Colonic mucosa (tissue), 4 donors: ENCODE data around the gene MED10. TPM values are rescaled to one million over a fixed set of nuclear protein-coding genes. Genes with fewer than 3 reads are reported as not detected.
A peak's percentile ranks its signal among the peaks of the same experiment; 100 is the strongest.

ENCODE experiments used
- DNase-seq: peaks from one replicate; pipeline ENCODE4 v3.0.0-alpha.2; 2020
- H3K27ac ChIP-seq: fragments of 200-600 bp; one replicate; pipeline ENCODE4 v1.8.0; 2021
- H3K27me3 ChIP-seq: fragments of 200-600 bp; one replicate; pipeline ENCODE4 v1.8.0; 2021
- H3K36me3 ChIP-seq: fragments of 200-600 bp; one replicate; pipeline ENCODE4 v1.8.0; 2021
- H3K4me1 ChIP-seq: fragments of 200-600 bp; one replicate; pipeline ENCODE4 v1.8.0; 2021; ENCODE audit warnings: mild to moderate bottlenecking
- H3K4me3 ChIP-seq: fragments of 200-600 bp; one replicate; pipeline ENCODE4 v1.8.0; 2021
- H3K9ac ChIP-seq, 2 donors: one replicate each; pipeline ENCODE4 v1.7.0; 2013; ENCODE audit warnings: control low read depth in 2 of 2, low read depth in 2 of 2, low read length in 2 of 2
- H3K9me3 ChIP-seq: fragments of 200-600 bp; one replicate; pipeline ENCODE4 v1.8.0; 2021
- intact Hi-C: fragments of 100-400 bp; cut with DNase I; formaldehyde crosslinking; loops from one replicate; pipeline ENCODE4 v1.14.1; 2022
- total RNA-seq, 2 donors: library from RNA; stranded (reverse); fragmentation: NEBNext Ultra II Directional in 1 of 2; extraction: Animal tissue kit (Norgen Biotek cat#: 25700) in 1 of 2; gene quantifications; one replicate each; pipeline ENCODE4 v1.2.1, GENCODE V29; 2021
- TF ChIP-seq, protein P1 (sequence below): fragments of 200-600 bp; IDR thresholded peaks from one replicate; pipeline ENCODE4 v1.8.0; 2022; ENCODE audit warnings: antibody characterized with exemption, mild to moderate bottlenecking
- donor health status: healthy.
- donor health status: DM: no; HTN: no; CAD: no.
- donor health status: DM: no; HTN: no; CAD: no.

Gene MED10
- total RNA-seq, 2 donors from 2014 or later = 25.0 to 27.3 TPM

DNA sequence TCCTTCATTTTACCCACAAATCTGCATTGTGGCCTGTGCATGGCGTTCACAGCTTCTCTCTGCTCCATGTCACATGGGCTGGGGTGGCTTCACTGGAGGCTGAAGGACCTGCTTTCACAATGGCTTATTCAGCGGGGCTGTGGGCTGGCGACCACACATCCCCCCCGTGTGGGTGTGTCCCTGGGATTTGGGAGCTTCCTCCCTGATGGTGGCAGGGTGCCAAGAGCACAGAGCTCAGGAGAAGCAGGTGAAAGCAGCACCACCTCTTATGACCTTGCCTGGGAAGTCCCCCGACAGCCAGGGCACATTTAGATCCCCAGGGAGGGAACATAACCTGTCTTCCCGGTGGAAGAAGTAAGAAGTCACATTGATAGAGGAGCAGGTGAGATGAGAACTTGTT is 5.0 kb upstream of the MED10 start:
- no peaks in the 10 kb centered on the region for H3K9me3 ChIP-seq
- DNase-seq = no peak
- no peaks in the 10 kb centered on the region for H3K36me3 ChIP-seq
- H3K4me3 ChIP-seq = no peak overlapping the region
- intact Hi-C loops = loop anchor here (10.0 kb wide), 1 partner anchor 889 kb away; no protein-coding TSS in a partner anchor
- no peaks in the 10 kb centered on the region for H3K27me3 ChIP-seq
- no peaks in the 10 kb centered on the region for H3K4me1 ChIP-seq
- TF ChIP-seq, protein P1, sequence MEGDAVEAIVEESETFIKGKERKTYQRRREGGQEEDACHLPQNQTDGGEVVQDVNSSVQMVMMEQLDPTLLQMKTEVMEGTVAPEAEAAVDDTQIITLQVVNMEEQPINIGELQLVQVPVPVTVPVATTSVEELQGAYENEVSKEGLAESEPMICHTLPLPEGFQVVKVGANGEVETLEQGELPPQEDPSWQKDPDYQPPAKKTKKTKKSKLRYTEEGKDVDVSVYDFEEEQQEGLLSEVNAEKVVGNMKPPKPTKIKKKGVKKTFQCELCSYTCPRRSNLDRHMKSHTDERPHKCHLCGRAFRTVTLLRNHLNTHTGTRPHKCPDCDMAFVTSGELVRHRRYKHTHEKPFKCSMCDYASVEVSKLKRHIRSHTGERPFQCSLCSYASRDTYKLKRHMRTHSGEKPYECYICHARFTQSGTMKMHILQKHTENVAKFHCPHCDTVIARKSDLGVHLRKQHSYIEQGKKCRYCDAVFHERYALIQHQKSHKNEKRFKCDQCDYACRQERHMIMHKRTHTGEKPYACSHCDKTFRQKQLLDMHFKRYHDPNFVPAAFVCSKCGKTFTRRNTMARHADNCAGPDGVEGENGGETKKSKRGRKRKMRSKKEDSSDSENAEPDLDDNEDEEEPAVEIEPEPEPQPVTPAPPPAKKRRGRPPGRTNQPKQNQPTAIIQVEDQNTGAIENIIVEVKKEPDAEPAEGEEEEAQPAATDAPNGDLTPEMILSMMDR = no peak
- H3K27ac ChIP-seq = no peak overlapping the region
- no peak overlapping the region for H3K9ac ChIP-seq

DNA sequence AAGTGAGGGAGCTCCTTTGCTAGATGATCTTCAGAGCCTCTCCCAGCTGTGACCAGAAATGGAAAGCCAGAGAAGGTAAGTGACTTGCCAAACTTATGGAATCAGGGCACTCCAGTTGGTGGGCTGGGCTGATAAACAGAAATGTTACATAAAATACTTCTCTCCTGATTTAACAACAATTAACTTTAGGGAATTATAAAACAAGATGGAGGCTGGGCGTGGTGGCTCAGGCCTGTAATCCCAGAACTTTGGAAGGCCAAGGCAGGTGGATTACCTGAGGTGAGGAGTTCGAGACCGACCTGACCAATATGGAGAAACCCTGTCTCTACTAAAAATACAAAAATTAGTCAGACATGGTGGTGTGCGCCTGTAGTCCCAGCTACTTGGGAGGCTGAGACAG is 899 bp upstream of the MED10 start:
- no peak overlapping the region for H3K27ac ChIP-seq

GRCh38 chr5:6378766-6379103 is 388 bp upstream of the MED10 start:
- Histone ChIP-seq H3K9me3 (no peaks in the 10 kb centered on the region), H3K4me1 (no peaks in the 10 kb centered on the region), H3K9ac (peak overlapping the region in 1 of 2 donors; percentile 14), H3K4me3 (peak overlapping the region; percentile 100), H3K27ac (no peak overlapping the region), H3K27me3 (no peaks in the 10 kb centered on the region), H3K36me3 (peaks cover 4% of the 10 kb centered on the region)
- intact Hi-C loops = loop anchor here (10.0 kb wide), 1 partner anchor 366 kb away; no protein-coding TSS in a partner anchor
- no peak for DNase-seq
- TF ChIP-seq, protein P1 = no peak

More for the DNA sequence above, 899 bp upstream of the MED10 start:
- Histone ChIP-seq H3K9me3 (no peaks in the 10 kb centered on the region), H3K4me3 (no peak overlapping the region), H3K9ac (no peak overlapping the region), H3K36me3 (peaks cover 4% of the 10 kb centered on the region), H3K4me1 (no peaks in the 10 kb centered on the region), H3K27me3 (no peaks in the 10 kb centered on the region)
- DNase-seq = no peak
- intact Hi-C loops = loop anchor here (10.0 kb wide), 1 partner anchor 366 kb away; no protein-coding TSS in a partner anchor
- TF ChIP-seq, protein P1 = no peak

DNA sequence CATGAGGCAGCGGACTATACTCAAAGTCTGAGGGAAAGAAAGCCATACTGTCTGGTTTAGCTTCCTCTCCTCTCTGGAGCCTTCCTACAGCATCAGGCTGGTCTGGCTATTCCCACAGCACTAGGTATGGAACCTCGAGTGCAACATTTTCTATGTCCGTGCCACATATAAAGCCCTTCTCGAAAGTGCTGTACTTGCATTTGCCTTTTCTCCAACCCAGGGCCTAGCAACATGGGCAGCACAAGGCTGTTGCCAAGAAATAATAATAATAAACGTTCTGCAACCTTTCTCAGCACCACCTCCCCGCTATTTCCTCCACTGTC is 804 bp downstream of the MED10 start:
- H3K9me3 ChIP-seq = no peaks in the 10 kb centered on the region
- intact Hi-C loops = loop anchor here (10.0 kb wide), 1 partner anchor 367 kb away; no protein-coding TSS in a partner anchor
- TF ChIP-seq, protein P1 = no peak
- H3K27me3 ChIP-seq = no peaks in the 10 kb centered on the region
- no peaks in the 10 kb centered on the region for H3K4me1 ChIP-seq
- peak overlapping the region; percentile 100 for H3K4me3 ChIP-seq
- H3K27ac ChIP-seq = peak overlapping the region; percentile 86
- DNase-seq = no peak
- H3K36me3 ChIP-seq = peaks cover 7% of the 10 kb centered on the region
- peak overlapping the region; percentile 81 to 96 for H3K9ac ChIP-seq

- Histone ChIP-seq H3K27me3 (no peaks in the 10 kb centered on the region), H3K4me3 (peak overlapping the region; percentile 100), H3K4me1 (no peaks in the 10 kb centered on the region), H3K27ac (no peak overlapping the region), H3K9me3 (no peaks in the 10 kb centered on the region), H3K9ac (peak overlapping the region; percentile 81 to 96), H3K36me3 (peaks cover 12% of the 10 kb centered on the region)
- intact Hi-C loops = loop anchor here (10.0 kb wide), 1 partner anchor 368 kb away; no protein-coding TSS in a partner anchor
- TF ChIP-seq, protein P1 = no peak
- DNase-seq = no peak
Measured at GRCh38 chr5:6376974-6377520, 1.3 kb downstream of the MED10 start.
